ENCODE measurements around the gene PRKCH. TPM values are rescaled to one million over a fixed set of nuclear protein-coding genes. Genes with fewer than 3 reads are reported as not detected.

Gene PRKCH
- total RNA-seq, 1 donor = 3.3 TPM

DNA sequence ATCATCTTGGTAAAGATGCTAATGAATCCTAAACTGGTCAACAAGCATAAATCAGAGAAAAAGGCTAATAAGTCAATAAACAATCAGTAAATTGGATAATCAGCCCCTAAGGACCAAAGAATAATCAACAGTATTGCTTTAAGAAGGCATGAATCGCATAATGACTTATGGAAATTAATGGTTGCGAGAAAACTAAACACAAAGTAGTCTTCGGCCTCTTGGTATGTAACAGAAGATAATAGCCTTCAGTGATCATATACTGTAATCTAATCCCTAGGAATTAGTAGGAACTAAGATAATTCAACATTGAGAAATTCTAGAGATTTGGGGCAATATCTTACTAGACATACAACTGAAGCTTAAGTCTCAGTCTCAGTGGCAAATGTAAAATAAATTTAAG lies 122.1 kb downstream of the PRKCH start:
- no peak overlapping the region for H3K27ac ChIP-seq (ENCODE audit: low read depth, low read length)
- no peak for TF ChIP-seq CTCF (IDR thresholded peaks at IDR 0.05; ENCODE audit: extremely low read depth, low read depth, low read length)
- peaks cover 31% of the 10 kb centered on the region for H3K27me3 ChIP-seq (ENCODE audit: insufficient read depth, low read length)
- H2AFZ ChIP-seq (ENCODE audit: low read length) = no peak overlapping the region
- no peak overlapping the region for H3K4me3 ChIP-seq (ENCODE audit: insufficient read depth, low read length)
- no peaks in the 10 kb centered on the region for H3K36me3 ChIP-seq (ENCODE audit: insufficient read depth, low read length)
- DNase-seq (ENCODE audit: insufficient read length, low spot score, missing footprints) = no peak
- H3K79me2 ChIP-seq (ENCODE audit: insufficient read depth, low read length) = no peaks in the 10 kb centered on the region
- H3K4me2 ChIP-seq (ENCODE audit: insufficient read depth, low read length) = no peak overlapping the region
- no peaks in the 10 kb centered on the region for H4K20me1 ChIP-seq (ENCODE audit: insufficient read depth, low read length)
- H3K9me3 ChIP-seq (ENCODE audit: low read depth, low read length) = no peaks in the 10 kb centered on the region
- peaks cover 12% of the 10 kb centered on the region for H3K4me1 ChIP-seq (ENCODE audit: insufficient read depth, low read length)

GRCh38 chr14:61444215-61444768 lies 122.9 kb downstream of the PRKCH start:
- Histone ChIP-seq H3K79me2 (ENCODE audit: insufficient read depth, low read length) (no peaks in the 10 kb centered on the region), H3K4me3 (ENCODE audit: insufficient read depth, low read length) (no peak overlapping the region), H3K36me3 (ENCODE audit: insufficient read depth, low read length) (no peaks in the 10 kb centered on the region), H3K27ac (ENCODE audit: low read depth, low read length) (no peak overlapping the region), H3K27me3 (ENCODE audit: insufficient read depth, low read length) (peaks cover 37% of the 10 kb centered on the region), H2AFZ (ENCODE audit: low read length) (no peak overlapping the region), H3K9me3 (ENCODE audit: low read depth, low read length) (no peaks in the 10 kb centered on the region), H4K20me1 (ENCODE audit: insufficient read depth, low read length) (no peaks in the 10 kb centered on the region), H3K4me2 (ENCODE audit: insufficient read depth, low read length) (no peak overlapping the region), H3K4me1 (ENCODE audit: insufficient read depth, low read length) (peaks cover 4% of the 10 kb centered on the region)
- TF ChIP-seq CTCF (IDR thresholded peaks at IDR 0.05; ENCODE audit: extremely low read depth, low read depth, low read length) = no peak
- DNase-seq (ENCODE audit: insufficient read length, low spot score, missing footprints) = no peak

GRCh38 chr14:61451491-61451890 lies 130.1 kb downstream of the PRKCH start:
- H3K4me2 ChIP-seq (ENCODE audit: insufficient read depth, low read length) = no peak overlapping the region
- no peaks in the 10 kb centered on the region for H3K36me3 ChIP-seq (ENCODE audit: insufficient read depth, low read length)
- no peak for DNase-seq (ENCODE audit: insufficient read length, low spot score, missing footprints)
- no peaks in the 10 kb centered on the region for H3K4me1 ChIP-seq (ENCODE audit: insufficient read depth, low read length)
- no peaks in the 10 kb centered on the region for H4K20me1 ChIP-seq (ENCODE audit: insufficient read depth, low read length)
- no peak overlapping the region for H3K27ac ChIP-seq (ENCODE audit: low read depth, low read length)
- no peaks in the 10 kb centered on the region for H3K79me2 ChIP-seq (ENCODE audit: insufficient read depth, low read length)
- H2AFZ ChIP-seq (ENCODE audit: low read length) = no peak overlapping the region
- H3K4me3 ChIP-seq (ENCODE audit: insufficient read depth, low read length) = no peak overlapping the region
- no peak for TF ChIP-seq CTCF (IDR thresholded peaks at IDR 0.05; ENCODE audit: extremely low read depth, low read depth, low read length)
- no peaks in the 10 kb centered on the region for H3K9me3 ChIP-seq (ENCODE audit: low read depth, low read length)
- H3K27me3 ChIP-seq (ENCODE audit: insufficient read depth, low read length) = peaks cover 37% of the 10 kb centered on the region

DNA sequence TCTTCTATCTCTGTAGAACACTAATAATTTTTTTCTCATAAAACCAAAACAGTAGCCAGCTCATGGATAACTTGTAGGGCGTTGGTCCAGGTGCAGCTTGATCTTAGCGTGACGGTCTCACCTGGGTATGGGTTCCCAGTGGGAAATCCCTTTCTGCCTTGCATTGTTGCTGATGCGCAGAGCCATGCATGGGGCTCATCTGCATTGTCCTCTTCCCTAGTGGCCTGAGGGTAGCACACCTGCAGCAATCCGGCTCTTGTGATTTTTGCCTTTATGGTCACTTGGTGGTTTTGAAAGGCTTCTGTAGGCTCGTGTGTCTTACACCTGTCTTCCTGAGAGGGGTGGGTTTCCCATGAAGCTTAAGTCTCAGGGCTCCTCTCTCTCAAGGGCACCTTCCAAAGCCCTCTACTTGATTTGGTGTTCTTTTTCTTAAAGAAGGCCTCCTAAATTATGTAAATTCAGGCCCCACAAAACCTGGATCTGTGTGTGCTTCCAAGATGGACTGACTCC lies 130.6 kb downstream of the PRKCH start:
- H3K4me3 ChIP-seq (ENCODE audit: insufficient read depth, low read length) = no peak overlapping the region
- no peaks in the 10 kb centered on the region for H3K79me2 ChIP-seq (ENCODE audit: insufficient read depth, low read length)
- H3K4me2 ChIP-seq (ENCODE audit: insufficient read depth, low read length) = no peak overlapping the region
- DNase-seq (ENCODE audit: insufficient read length, low spot score, missing footprints) = no peak
- H3K4me1 ChIP-seq (ENCODE audit: insufficient read depth, low read length) = no peaks in the 10 kb centered on the region
- H3K27me3 ChIP-seq (ENCODE audit: insufficient read depth, low read length) = peaks cover 32% of the 10 kb centered on the region
- no peak for TF ChIP-seq CTCF (IDR thresholded peaks at IDR 0.05; ENCODE audit: extremely low read depth, low read depth, low read length)
- H2AFZ ChIP-seq (ENCODE audit: low read length) = no peak overlapping the region
- no peaks in the 10 kb centered on the region for H3K36me3 ChIP-seq (ENCODE audit: insufficient read depth, low read length)
- no peaks in the 10 kb centered on the region for H3K9me3 ChIP-seq (ENCODE audit: low read depth, low read length)
- H3K27ac ChIP-seq (ENCODE audit: low read depth, low read length) = no peak overlapping the region
- H4K20me1 ChIP-seq (ENCODE audit: insufficient read depth, low read length) = no peaks in the 10 kb centered on the region
